Aorta (tissue), 5 donors: ENCODE results near the gene RIIAD1. TPM values are rescaled to one million over a fixed set of nuclear protein-coding genes. Genes with fewer than 3 reads are reported as not detected.

ENCODE experiments used
- ATAC-seq: fragments of 200-7000 bp; cut with Tn5 transposase; one replicate; pipeline ENCODE4 v1.9.1; 2022; ENCODE audit warnings: moderate library complexity; ENCODE audit not compliant: low FRiP score
- DNase-seq, 2 donors: peaks; one replicate each; pipeline ENCODE4 v3.0.0-alpha.2; 2020
- H3K27ac ChIP-seq, 2 donors: one replicate each; pipeline ENCODE4 v1.5.1; 2013; ENCODE audit warnings: low read length in 2 of 2, mild to moderate bottlenecking in 2 of 2, moderate library complexity in 2 of 2, control low read depth in 1 of 2, inconsistent platforms in 1 of 2, low read depth in 1 of 2
- H3K27me3 ChIP-seq, 2 donors: one replicate each; pipeline ENCODE4 v1.6.1; 2013; ENCODE audit warnings: control low read depth in 1 of 2, low read length in 1 of 2, mild to moderate bottlenecking in 1 of 2, moderate library complexity in 1 of 2; ENCODE audit not compliant: insufficient read depth in 2 of 2, control insufficient read depth in 1 of 2
- H3K36me3 ChIP-seq, 2 donors: one replicate each; pipeline ENCODE4 v1.6.1; 2013; ENCODE audit warnings: control low read depth in 1 of 2, low read length in 1 of 2, mild to moderate bottlenecking in 1 of 2; ENCODE audit not compliant: insufficient read depth in 2 of 2, control insufficient read depth in 1 of 2
- H3K4me1 ChIP-seq, 2 donors: one replicate each; pipeline ENCODE4 v1.6.1; 2013; ENCODE audit warnings: low read length in 2 of 2, control low read depth in 1 of 2, mild to moderate bottlenecking in 1 of 2, moderate library complexity in 1 of 2; ENCODE audit not compliant: insufficient read depth in 2 of 2, control insufficient read depth in 1 of 2
- H3K4me3 ChIP-seq, 2 donors: one replicate each; pipeline ENCODE4 v1.5.1; 2013; ENCODE audit warnings: low read length in 2 of 2, control low read depth in 1 of 2, mild to moderate bottlenecking in 1 of 2
- H3K9me3 ChIP-seq: one replicate; pipeline ENCODE4 v1.6.1; 2013; ENCODE audit warnings: mild to moderate bottlenecking, low read length; ENCODE audit not compliant: control insufficient read depth
- WGBS, 2 donors: extraction: QIAGEN DNeasy Blood & Tissue Kit; methylation state at CpG; one replicate each; pipeline ENCODE4 v1.1.7; 2013; 5-methylcytosine and 5-hydroxymethylcytosine counted together
- intact Hi-C, 2 donors: fragments of 100-400 bp; cut with DNase I; formaldehyde crosslinking; loops; one replicate each; pipeline versions ENCODE4 v1.14.2 to v1.15.0; 2022
- polyA plus RNA-seq, 2 donors: library from polyadenylated mRNA; stranded (reverse); fragments of 200-250 nt; gene quantifications; one replicate each; pipeline ENCODE4 v1.2.3, GENCODE V29; 2013
- total RNA-seq, 2 donors: library from RNA; stranded (reverse); fragmentation: NEBNext Ultra II Directional; extraction: Animal tissue kit (Norgen Biotek cat#: 25700); gene quantifications; one replicate each; pipeline ENCODE4 v1.2.1, GENCODE V29; 2021
- donor health status: healthy with polysubstance abuse.
- donor health status: Bipolar disorder and iron deficiency.
- donor health status: DM: no; HTN: no; CAD: no.
- donor health status: DM: no; HTN: no; CAD: no.
- donor health status: DM: yes; HTN: yes; CAD: no.

RIIAD1 gene
- total and polyA plus RNA-seq, 4 donors = not detected

DNA sequence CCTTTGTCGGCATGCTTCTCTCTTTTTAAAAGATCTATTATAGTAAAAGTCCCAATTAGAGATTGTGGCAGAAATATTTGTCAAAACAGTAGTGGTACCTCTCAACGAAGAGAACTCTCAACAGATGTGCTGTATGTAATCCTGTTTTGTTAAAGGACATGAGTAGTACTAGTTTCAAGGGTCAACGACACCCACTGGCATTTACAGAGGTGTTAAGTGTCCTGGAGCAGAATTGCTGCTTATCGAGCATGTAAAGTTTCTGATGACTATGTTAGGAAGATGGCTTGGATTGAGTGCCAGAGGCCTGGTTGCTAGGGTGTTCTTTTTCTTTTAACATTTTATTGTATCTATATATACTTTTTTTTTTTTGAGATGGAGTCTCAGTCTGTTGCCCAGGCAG is 31.8 kb upstream of the RIIAD1 start:
- intact Hi-C loops = loop anchor here in 1 of 2 donors (10.0 kb wide), 1 partner anchor 75 kb away; the partner anchor contains the start of gene SNX27
- Histone ChIP-seq H3K36me3 (peaks cover 0 to 6% of the 10 kb centered on the region in 2 donors), H3K27ac (no peak overlapping the region), H3K27me3 (no peaks in the 10 kb centered on the region), H3K4me3 (no peak overlapping the region), H3K4me1 (no peaks in the 10 kb centered on the region), H3K9me3 (no peaks in the 10 kb centered on the region)
- DNase-seq = no peak
- 72 to 84% methylated on average over 4 of the region's 4 CpGs for WGBS, 2 donors
- ATAC-seq = no peak

DNA sequence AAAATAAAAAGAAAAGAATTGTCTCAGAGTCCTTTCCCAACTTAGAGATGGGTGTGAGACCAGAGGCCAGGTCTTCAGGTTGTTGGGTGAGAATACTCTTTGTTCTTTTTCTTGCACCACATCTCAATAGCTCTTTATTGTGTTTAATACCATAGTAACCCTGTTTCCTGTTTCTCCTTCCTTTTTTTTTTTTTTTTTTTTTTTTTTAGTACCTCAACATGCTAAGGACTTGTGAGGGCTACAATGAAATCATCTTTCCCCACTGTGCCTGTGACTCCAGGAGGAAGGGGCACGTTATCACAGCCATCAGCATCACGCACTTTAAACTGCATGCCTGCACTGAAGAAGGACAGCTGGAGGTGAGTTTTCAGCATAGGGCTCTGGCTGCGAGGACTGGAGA is 29.1 kb upstream of the RIIAD1 start:
- Histone ChIP-seq H3K9me3 (no peaks in the 10 kb centered on the region), H3K27ac (no peak overlapping the region), H3K4me1 (no peaks in the 10 kb centered on the region), H3K4me3 (no peak overlapping the region), H3K36me3 (peaks cover 0 to 11% of the 10 kb centered on the region in 2 donors), H3K27me3 (no peaks in the 10 kb centered on the region)
- intact Hi-C loops = no loop called here
- DNase-seq (no peak), ATAC-seq (no peak)
- WGBS, 2 donors = 91% methylated on average over 3 of the region's 3 CpGs

DNA sequence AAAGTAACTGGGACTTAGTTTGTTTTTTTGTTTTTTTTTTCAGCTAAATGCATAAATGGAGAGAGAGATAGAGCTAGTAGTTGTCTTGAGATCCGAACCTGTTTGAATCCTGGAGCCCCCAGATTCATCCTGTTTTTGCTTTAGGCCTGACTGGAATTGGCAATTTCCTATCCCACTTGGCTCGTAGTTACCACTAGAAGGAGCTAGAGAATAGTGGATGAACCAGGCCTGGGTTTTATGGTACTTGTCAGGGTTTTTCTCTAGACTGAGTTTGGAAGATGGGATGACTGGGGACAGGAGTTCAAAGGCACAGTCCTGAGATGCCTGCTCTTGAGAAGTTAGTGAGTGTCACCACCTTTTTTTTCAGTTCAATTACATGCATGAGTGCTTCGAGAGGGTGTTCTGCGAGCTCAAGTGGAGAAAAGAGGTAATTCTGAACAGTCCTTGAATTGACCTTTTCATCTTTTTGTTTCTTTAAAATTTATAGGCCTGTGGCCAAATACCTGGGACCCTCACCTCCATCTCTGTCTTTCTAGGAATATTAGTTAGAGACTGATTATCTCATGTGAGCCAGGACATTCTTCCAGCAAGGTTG is 28.2 kb upstream of the RIIAD1 start:
- no peak overlapping the region for H3K27ac ChIP-seq
- H3K27me3 ChIP-seq = no peaks in the 10 kb centered on the region
- H3K4me1 ChIP-seq = no peaks in the 10 kb centered on the region
- ATAC-seq (no peak), DNase-seq (no peak)
- H3K9me3 ChIP-seq = no peaks in the 10 kb centered on the region
- intact Hi-C loops = no loop called here
- WGBS, 2 donors = 72 to 73% methylated on average over 4 of the region's 4 CpGs
- no peak overlapping the region for H3K4me3 ChIP-seq
- peaks cover 0 to 14% of the 10 kb centered on the region in 2 donors for H3K36me3 ChIP-seq

DNA sequence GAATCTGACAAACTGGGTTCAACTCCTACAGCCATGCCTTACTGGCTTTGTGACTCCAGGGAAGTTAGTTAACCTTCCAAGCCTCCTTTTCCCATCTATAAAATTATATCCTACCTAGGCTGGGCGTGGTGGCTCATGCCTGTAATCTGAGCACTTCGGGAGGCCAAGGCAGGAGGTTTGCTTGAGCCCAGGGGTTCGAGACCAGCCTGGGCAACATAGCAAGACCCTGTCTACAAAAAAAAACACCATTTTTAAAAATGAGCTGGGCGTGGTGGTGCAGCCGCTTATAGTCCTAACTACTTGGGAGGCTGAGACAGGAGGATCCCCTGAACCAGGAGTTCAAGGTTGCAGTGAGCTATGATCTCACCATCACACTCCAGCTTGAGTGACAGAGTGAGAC is 19.8 kb upstream of the RIIAD1 start:
- no peak overlapping the region for H3K4me3 ChIP-seq
- WGBS, 2 donors = 94 to 96% methylated on average over 5 of the region's 5 CpGs
- H3K27me3 ChIP-seq = no peaks in the 10 kb centered on the region
- peaks cover 5 to 11% of the 10 kb centered on the region in 2 donors for H3K36me3 ChIP-seq
- H3K27ac ChIP-seq = no peak overlapping the region
- intact Hi-C loops = no loop called here
- H3K4me1 ChIP-seq = no peaks in the 10 kb centered on the region
- ATAC-seq = no peak
- no peak for DNase-seq
- no peaks in the 10 kb centered on the region for H3K9me3 ChIP-seq

DNA sequence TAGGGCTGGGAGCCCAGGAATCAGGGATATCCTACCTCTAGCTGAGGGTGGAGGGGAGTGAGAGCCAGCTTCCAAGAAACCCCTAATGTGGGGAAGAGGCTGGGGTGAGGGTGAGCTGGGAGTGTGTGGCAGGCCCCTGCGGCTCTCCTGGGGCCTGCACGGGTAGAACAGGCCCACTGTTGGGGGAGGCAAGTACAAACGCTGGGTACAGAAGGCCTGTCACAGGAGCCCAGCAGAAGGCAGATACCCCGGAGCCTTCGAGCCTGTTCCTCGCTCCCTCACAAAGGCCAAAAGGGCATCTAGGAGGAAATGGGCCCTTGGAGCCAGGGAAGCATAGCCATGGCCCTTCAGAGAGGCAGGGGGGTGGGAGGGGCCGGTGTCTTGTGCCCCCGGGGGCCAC is 18.4 kb upstream of the RIIAD1 start:
- intact Hi-C loops = no loop called here
- DNase-seq (no peak), ATAC-seq (no peak)
- no peak overlapping the region for H3K4me3 ChIP-seq
- no peaks in the 10 kb centered on the region for H3K9me3 ChIP-seq
- peaks cover 5 to 8% of the 10 kb centered on the region in 2 donors for H3K36me3 ChIP-seq
- WGBS, 2 donors = 35% methylated on average over 8 of the region's 8 CpGs
- H3K4me1 ChIP-seq = no peaks in the 10 kb centered on the region
- no peak overlapping the region for H3K27ac ChIP-seq
- H3K27me3 ChIP-seq = no peaks in the 10 kb centered on the region

DNA sequence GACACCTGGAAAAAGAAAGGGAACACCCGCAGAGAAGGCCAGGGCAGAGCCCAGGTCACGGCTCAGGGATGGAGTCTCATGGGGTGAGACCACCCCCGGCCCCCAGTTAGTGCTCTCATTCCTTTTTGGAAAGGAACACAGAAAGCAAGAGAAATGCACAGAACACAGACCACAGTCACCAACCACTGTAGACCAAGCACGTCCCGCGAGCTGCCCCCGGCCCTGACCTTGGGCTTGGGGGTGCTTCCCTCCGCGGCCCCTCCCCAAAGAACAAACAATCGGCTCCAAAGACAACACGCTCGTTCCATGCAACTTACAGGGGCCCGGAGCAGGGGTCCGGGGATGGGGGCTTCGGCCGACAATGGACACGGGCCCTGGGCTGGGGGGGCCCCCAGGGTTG is 17.5 kb upstream of the RIIAD1 start:
- 75 to 77% methylated on average over 17 of the region's 17 CpGs for WGBS, 2 donors
- DNase-seq (no peak), ATAC-seq (no peak)
- no peaks in the 10 kb centered on the region for H3K9me3 ChIP-seq
- intact Hi-C loops = no loop called here
- H3K36me3 ChIP-seq = peaks cover 5% of the 10 kb centered on the region in 2 donors
- H3K27me3 ChIP-seq = no peaks in the 10 kb centered on the region
- no peak overlapping the region for H3K27ac ChIP-seq
- H3K4me3 ChIP-seq = no peak overlapping the region
- H3K4me1 ChIP-seq = no peaks in the 10 kb centered on the region

DNA sequence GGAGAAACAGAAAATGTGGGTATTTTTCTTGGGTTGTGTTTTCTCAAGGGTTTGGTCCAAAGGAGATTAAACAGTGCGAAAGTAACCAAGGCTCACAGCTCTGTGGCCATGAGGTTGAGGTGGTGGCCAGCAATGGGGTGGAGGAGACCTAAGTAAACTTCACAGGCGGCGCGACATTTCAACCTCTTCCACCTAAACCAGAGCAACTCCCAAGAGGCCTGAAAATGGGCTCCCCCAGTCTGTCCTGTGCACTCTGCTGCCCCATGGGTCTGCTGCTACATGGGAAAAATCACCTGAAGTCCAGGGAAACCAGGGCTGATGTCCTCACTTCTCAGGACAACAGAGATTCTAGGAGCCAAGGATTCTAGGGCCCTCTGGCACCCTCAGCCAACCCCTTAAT is 17.1 kb upstream of the RIIAD1 start:
- H3K9me3 ChIP-seq = no peaks in the 10 kb centered on the region
- ATAC-seq (no peak), DNase-seq (no peak)
- H3K4me1 ChIP-seq = no peaks in the 10 kb centered on the region
- intact Hi-C loops = no loop called here
- 80 to 84% methylated on average over 4 of the region's 4 CpGs for WGBS, 2 donors
- peaks cover 2 to 4% of the 10 kb centered on the region in 2 donors for H3K36me3 ChIP-seq
- H3K4me3 ChIP-seq = no peak overlapping the region
- H3K27me3 ChIP-seq = no peaks in the 10 kb centered on the region
- no peak overlapping the region for H3K27ac ChIP-seq

DNA sequence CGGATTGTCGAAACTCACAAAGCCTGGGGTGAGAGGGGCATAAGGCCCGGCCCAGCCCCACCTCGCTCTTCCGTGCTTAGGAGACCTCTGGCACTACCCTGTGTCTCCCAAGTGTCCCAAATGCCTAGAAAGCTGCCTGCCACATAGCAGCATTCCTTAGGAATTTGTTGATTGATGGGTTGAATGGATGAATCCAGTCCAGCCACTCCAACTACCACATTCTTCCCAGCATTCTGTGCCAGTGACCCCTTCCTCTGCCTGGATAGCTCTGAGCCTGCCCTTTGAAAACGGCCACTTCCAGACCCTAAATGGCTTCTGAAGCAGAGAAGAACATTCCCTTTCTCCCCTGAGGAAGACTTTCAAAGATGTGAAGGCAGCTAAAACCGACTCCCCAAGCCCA is 16.2 kb upstream of the RIIAD1 start:
- ATAC-seq (no peak), DNase-seq (no peak)
- Histone ChIP-seq H3K27ac (no peak overlapping the region), H3K9me3 (no peaks in the 10 kb centered on the region), H3K36me3 (no peaks in the 10 kb centered on the region), H3K4me1 (no peaks in the 10 kb centered on the region), H3K4me3 (no peak overlapping the region), H3K27me3 (no peaks in the 10 kb centered on the region)
- intact Hi-C loops = no loop called here
- WGBS, 2 donors = 65 to 69% methylated on average over 7 of the region's 7 CpGs

DNA sequence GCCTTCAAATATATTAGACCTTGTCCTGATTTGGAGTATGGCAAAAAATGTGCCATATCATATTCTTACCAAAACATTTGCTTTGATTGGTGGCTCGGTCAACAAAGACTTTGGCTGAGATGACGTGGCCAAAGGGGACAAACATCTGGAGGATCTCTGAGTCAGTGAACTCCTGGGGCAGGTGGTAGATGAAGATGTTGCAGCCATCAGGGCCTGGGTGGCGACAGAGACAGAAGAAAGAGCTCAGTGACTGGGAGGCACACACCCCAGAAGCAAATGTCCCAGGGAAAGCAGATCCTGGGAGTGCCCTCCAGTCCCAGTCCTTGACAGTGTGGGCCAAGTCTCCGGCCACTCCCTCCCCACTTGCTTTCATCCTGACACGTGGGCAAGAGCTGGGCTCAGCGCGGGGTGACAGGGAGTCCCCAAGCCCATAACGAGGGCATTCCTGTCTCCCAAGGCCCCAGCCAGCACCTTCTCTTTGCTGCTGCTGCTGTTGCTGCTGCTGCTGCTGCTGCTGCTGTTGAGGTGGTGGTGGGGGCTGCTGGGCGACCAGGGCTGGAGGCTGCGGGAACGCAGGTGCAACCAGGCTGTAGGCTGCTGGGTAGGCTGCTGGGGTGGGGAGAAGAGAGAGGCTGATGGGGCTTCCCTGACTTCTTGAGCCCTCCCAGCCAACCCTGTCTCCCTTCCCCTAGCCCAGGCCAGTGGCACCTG is 15.4 kb upstream of the RIIAD1 start:
- ATAC-seq = no peak
- 51 to 58% methylated on average over 10 to 11 of the region's 11 CpGs for WGBS, 2 donors

More for the DNA sequence above, 15.4 kb upstream of the RIIAD1 start:
- Histone ChIP-seq H3K4me1 (no peaks in the 10 kb centered on the region), H3K9me3 (no peaks in the 10 kb centered on the region), H3K27ac (no peak overlapping the region), H3K4me3 (no peak overlapping the region), H3K36me3 (no peaks in the 10 kb centered on the region), H3K27me3 (no peaks in the 10 kb centered on the region)
- no peak for DNase-seq
- intact Hi-C loops = no loop called here
